Esophagus squamous epithelium (tissue), 5 donors: Measurements from ENCODE around the gene ZFPM1. TPM values are rescaled to one million over a fixed set of nuclear protein-coding genes. Genes with fewer than 3 reads are reported as not detected.

Experiments used
- DNase-seq: peaks from one replicate; lab custom pipeline; 2025; lab: John Stamatoyannopoulos, UW
- H3K27ac ChIP-seq, 4 donors: fragments of 200-600 bp; sonication (generic); one replicate each; pipeline ENCODE4 v1.5.1; 2016 to 2019; ENCODE audit warnings: mild to moderate bottlenecking in 1 of 4
- H3K27me3 ChIP-seq, 4 donors: fragments of 200-600 bp; sonication (generic); 1 replicate in 3 of 4; 2 replicates in 1 of 4; pipeline versions ENCODE4 v1.5.1 to v1.6.0; 2017 to 2021; ENCODE audit warnings: antibody characterized with exemption in 1 of 4
- H3K36me3 ChIP-seq, 3 donors: fragments of 200-600 bp; sonication (generic); one replicate each; pipeline ENCODE4 v1.5.1; 2016 to 2019
- H3K4me1 ChIP-seq, 3 donors: fragments of 200-600 bp; sonication (generic); one replicate each; pipeline ENCODE4 v1.5.1; 2017 to 2019
- H3K4me3 ChIP-seq, 4 donors: fragments of 200-600 bp; sonication (generic); 1 replicate in 3 of 4; 2 replicates in 1 of 4; pipeline ENCODE4 v1.5.1; 2016 to 2019; ENCODE audit warnings: mild to moderate bottlenecking in 2 of 4, moderate library complexity in 1 of 4
- H3K9me3 ChIP-seq, 3 donors: fragments of 200-600 bp; sonication (generic); one replicate each; pipeline ENCODE4 v1.5.1; 2016 to 2019
- POLR2A ChIP-seq, 4 donors: fragments of 450-650 bp; IDR thresholded peaks; one replicate each; pipeline ENCODE4 v1.6.1; 2017; ENCODE audit warnings: antibody characterized with exemption in 4 of 4, mild to moderate bottlenecking in 4 of 4, moderate library complexity in 3 of 4
- WGBS, 2 donors: methylation state at CpG; one replicate each; pipeline ENCODE4 v1.1.5; 2018; 5-methylcytosine and 5-hydroxymethylcytosine counted together
- intact Hi-C: fragments of 100-400 bp; cut with DNase I; formaldehyde crosslinking; loops from one replicate; pipeline ENCODE4 v1.15.0; 2022
- total RNA-seq, 4 donors: library from RNA; depleted of rRNA; stranded (reverse); fragments of >200 nt; gene quantifications; one replicate each; pipeline ENCODE4 v1.1.0, GENCODE V29; 2016
- TF ChIP-seq, protein P1 (sequence below), 6 experiments: fragments of 450-650 bp in 4 of 6; fragments of 200-600 bp in 2 of 6; sonication (generic) in 2 of 6; IDR thresholded peaks; one replicate each; pipeline ENCODE4 v1.5.1; 2016 to 2019; ENCODE audit warnings: antibody characterized with exemption in 6 of 6, mild to moderate bottlenecking in 4 of 6, moderate library complexity in 4 of 6
- donor health status: DM: yes; HTN: yes; CAD: no.

ZFPM1 gene
- total RNA-seq, 4 donors from 2014 or later = 0.67 to 1.7 (median 1.2) TPM

DNA sequence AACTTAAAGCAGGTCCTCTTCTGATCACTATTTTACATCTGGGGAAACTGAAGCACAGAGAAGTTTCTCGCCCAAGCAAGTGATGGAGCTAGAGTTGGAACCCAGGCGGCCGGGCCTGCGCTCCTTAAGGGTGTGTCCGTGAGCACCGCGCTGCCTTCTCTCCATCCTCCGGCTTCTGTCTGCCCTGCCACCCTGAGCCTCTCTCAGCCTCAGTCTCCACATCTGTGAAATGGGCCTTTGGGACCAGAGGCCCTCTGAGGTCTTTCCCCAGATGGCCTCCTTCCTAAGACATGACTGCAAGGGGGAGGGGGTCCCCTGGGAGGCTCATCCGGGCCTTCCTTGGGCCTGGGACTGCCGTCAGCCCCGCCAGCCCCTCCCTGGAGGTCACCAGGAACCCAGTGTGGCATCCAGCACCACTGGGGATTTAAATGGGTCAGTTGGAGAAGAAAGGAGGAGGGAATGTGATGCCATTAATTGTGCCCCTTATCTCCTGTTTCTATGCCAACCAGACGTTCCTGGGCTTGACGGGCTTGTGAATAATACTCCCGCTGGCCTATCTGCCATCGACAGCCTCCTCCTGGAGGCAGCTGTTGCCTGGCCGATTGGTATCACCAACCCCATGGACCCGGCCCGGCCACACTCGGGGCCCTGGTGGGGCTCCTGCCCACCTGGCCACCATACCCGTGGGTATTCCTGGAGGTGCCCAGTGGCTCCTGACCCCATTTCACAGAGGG is 5.1 kb downstream of the ZFPM1 start:
- Histone ChIP-seq H3K27me3 (peaks cover 0 to 28% (median 0%) of the 10 kb centered on the region in 4 donors), H3K9me3 (no peaks in the 10 kb centered on the region), H3K4me3 (no peak overlapping the region), H3K27ac (no peak overlapping the region), H3K36me3 (no peaks in the 10 kb centered on the region), H3K4me1 (peaks cover 9 to 39% (median 24%) of the 10 kb centered on the region in 3 donors)
- DNase-seq = no peak
- 82 to 83% methylated on average over 7 to 13 of the region's 20 CpGs for WGBS, 2 donors
- intact Hi-C loops = no loop called here
- no peak for TF ChIP-seq POLR2A (IDR thresholded peaks at IDR 0.05)

DNA sequence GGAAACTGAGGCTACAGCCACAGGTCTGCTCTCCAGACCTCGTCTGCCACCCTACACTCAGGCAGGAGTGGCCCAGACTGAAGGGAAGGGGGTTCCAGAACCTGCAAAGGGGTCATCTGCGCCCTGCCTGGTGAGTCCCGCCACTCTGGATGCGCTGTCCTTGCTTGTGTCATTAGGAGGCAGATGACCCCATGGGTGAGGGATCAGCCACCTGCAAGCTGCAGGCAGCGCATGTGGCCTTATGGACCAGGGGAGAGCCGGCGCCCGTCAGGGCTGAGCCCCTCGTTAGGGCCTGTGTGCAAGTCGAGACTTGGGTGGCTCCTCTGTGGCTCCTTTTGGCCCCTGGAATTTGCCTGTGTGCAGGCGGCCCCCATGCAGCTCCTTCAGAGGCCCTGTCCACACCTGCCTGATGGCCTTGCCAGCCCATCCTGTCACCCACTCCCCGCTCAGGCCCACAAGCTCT is 5.7 kb downstream of the ZFPM1 start:
- intact Hi-C loops = no loop called here
- TF ChIP-seq POLR2A (IDR thresholded peaks at IDR 0.05) = no peak
- TF ChIP-seq, protein P1, sequence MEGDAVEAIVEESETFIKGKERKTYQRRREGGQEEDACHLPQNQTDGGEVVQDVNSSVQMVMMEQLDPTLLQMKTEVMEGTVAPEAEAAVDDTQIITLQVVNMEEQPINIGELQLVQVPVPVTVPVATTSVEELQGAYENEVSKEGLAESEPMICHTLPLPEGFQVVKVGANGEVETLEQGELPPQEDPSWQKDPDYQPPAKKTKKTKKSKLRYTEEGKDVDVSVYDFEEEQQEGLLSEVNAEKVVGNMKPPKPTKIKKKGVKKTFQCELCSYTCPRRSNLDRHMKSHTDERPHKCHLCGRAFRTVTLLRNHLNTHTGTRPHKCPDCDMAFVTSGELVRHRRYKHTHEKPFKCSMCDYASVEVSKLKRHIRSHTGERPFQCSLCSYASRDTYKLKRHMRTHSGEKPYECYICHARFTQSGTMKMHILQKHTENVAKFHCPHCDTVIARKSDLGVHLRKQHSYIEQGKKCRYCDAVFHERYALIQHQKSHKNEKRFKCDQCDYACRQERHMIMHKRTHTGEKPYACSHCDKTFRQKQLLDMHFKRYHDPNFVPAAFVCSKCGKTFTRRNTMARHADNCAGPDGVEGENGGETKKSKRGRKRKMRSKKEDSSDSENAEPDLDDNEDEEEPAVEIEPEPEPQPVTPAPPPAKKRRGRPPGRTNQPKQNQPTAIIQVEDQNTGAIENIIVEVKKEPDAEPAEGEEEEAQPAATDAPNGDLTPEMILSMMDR (IDR thresholded peaks at IDR 0.05) = no peak
- WGBS, 2 donors = 96 to 100% methylated on average over 1 to 4 of the region's 12 CpGs
- Histone ChIP-seq H3K36me3 (no peaks in the 10 kb centered on the region), H3K4me1 (peaks cover 9 to 37% (median 21%) of the 10 kb centered on the region in 3 donors), H3K9me3 (no peaks in the 10 kb centered on the region), H3K27ac (no peak overlapping the region), H3K27me3 (peaks cover 0 to 25% (median 0%) of the 10 kb centered on the region in 4 donors), H3K4me3 (no peak overlapping the region)
- no peak for DNase-seq

- H3K27me3 ChIP-seq = peaks cover 0 to 18% (median 0%) of the 10 kb centered on the region in 4 donors
- TF ChIP-seq, protein P1 (IDR thresholded peaks at IDR 0.05) = no peak
- TF ChIP-seq POLR2A (IDR thresholded peaks at IDR 0.05) = no peak
- H3K27ac ChIP-seq = no peak overlapping the region
- DNase-seq = no peak
- H3K4me1 ChIP-seq = peaks cover 3 to 30% (median 13%) of the 10 kb centered on the region in 3 donors
- intact Hi-C loops = no loop called here
- H3K9me3 ChIP-seq = no peaks in the 10 kb centered on the region
- no peaks in the 10 kb centered on the region for H3K36me3 ChIP-seq
- no peak overlapping the region for H3K4me3 ChIP-seq
- 66 to 84% methylated on average over 4 to 6 of the region's 8 CpGs for WGBS, 2 donors
Observed at GRCh38 chr16:88459366-88460073, 6.4 kb downstream of the ZFPM1 start.

DNA sequence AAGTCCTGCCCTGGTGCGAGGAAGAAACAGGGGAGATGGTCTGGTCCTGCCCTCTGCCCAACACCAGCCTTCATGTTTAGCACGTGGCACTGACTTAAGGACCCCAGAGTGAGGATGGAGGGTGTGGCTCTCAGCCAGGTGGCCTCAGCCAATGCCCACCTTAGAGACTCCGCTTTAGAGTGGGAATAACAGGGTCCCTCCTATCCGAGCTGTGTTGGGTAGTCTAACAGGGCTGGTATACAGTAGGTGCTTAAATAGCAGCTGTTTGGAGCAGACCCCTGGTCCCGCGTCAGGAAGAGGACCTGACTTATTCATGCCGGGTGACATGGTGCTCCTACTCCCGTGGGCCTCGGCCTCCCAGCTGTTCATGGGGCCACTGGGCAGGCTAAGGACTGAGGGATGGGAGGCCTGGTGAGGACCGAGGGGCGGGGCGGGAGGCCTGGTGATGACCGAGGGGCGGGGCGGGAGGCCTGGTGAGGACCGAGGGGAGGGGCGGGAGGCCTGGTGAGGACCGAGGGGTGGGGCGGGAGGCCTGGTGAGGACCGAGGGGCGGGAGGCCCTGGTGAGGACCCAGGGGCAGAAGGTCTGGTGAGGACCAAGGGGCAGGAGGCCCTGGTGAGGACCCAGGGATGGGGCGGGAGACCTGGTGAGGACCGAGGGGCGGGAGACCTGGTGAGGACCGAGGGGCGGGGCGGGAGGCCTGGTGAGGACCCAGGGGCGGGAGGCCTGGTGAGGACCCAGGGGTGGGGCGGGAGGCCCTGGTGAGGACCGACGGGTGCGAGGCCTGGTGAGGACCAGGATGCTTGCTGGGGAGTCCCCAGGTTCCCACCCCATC is 7.6 kb downstream of the ZFPM1 start:
- Histone ChIP-seq H3K27ac (no peak overlapping the region), H3K4me1 (peaks cover 0 to 27% (median 4%) of the 10 kb centered on the region in 3 donors), H3K27me3 (peaks cover 0 to 10% (median 0%) of the 10 kb centered on the region in 4 donors), H3K36me3 (no peaks in the 10 kb centered on the region), H3K4me3 (no peak overlapping the region), H3K9me3 (no peaks in the 10 kb centered on the region)
- 83 to 100% methylated on average over 2 to 6 of the region's 32 CpGs for WGBS, 2 donors
- DNase-seq = no peak
- intact Hi-C loops = no loop called here
- TF ChIP-seq, protein P1 (IDR thresholded peaks at IDR 0.05) = no peak
- TF ChIP-seq POLR2A (IDR thresholded peaks at IDR 0.05) = no peak
